SU-DHL-6 (cell line): ENCODE results near the gene SPX.

Experiments
- H2AFZ ChIP-seq: fragments of 200-600 bp; sonication (generic); 2 replicates; pipeline ENCODE4 v1.6.1; 2014; ENCODE audit warnings: low read depth, mild to moderate bottlenecking, moderate library complexity, mixed read lengths, antibody characterized with exemption, low read length; ENCODE audit not compliant: severe bottlenecking
- H3F3A ChIP-seq: fragments of 200-600 bp; shearing (Covaris generic); 2 replicates; pipeline ENCODE4 v1.6.0; 2016; ENCODE audit warnings: antibody characterized with exemption, mild to moderate bottlenecking; ENCODE audit not compliant: insufficient read depth
- H3K27ac ChIP-seq: fragments of 200-600 bp; sonication (generic); 2 replicates; pipeline ENCODE4 v1.5.1; 2016; ENCODE audit warnings: low read depth, mild to moderate bottlenecking, low read length, moderate library complexity, mixed read lengths
- H3K27me3 ChIP-seq: fragments of 200-600 bp; sonication (generic), shearing (Covaris generic); 2 replicates; pipeline ENCODE4 v1.6.0; 2014; ENCODE audit warnings: mild to moderate bottlenecking, low read length
- H3K36me3 ChIP-seq: fragments of 200-600 bp; sonication (generic); 2 replicates; pipeline ENCODE4 v1.6.1; 2014; ENCODE audit warnings: mild to moderate bottlenecking, low read length, mixed read lengths
- H3K4me2 ChIP-seq: fragments of 300-600, 200-600 bp; shearing (Covaris generic), sonication (generic); 2 replicates; pipeline ENCODE4 v1.6.0; 2014; ENCODE audit warnings: low read length, low read depth, mild to moderate bottlenecking; ENCODE audit not compliant: poor library complexity, severe bottlenecking
- H3K4me3 ChIP-seq: fragments of 200-600 bp; sonication (generic); 2 replicates; pipeline ENCODE4 v1.5.1; 2014; ENCODE audit warnings: antibody characterized with exemption, low read length, mild to moderate bottlenecking, mixed read lengths; ENCODE audit not compliant: insufficient read depth, poor library complexity, severe bottlenecking
- H3K79me2 ChIP-seq: fragments of 200-600 bp; sonication (generic); 2 replicates; pipeline ENCODE4 v1.6.1; 2014; ENCODE audit warnings: mild to moderate bottlenecking, low read length, moderate library complexity; ENCODE audit not compliant: insufficient read depth
- H3K9ac ChIP-seq: fragments of 200-600 bp; sonication (generic); 2 replicates; pipeline ENCODE4 v1.7.0; 2014; ENCODE audit warnings: mild to moderate bottlenecking, low read length
- H3K9me2 ChIP-seq: fragments of 200-600 bp; sonication (generic); replicated peaks from 2 replicates; pipeline ENCODE4 v1.6.1; 2014; ENCODE audit warnings: low read length; ENCODE audit not compliant: insufficient read depth
- H3K9me3 ChIP-seq: fragments of 200-600 bp; sonication (generic); 2 replicates; pipeline ENCODE4 v1.6.1; 2014; ENCODE audit warnings: low read length, mixed read lengths; ENCODE audit not compliant: insufficient read depth
- H4K20me1 ChIP-seq: fragments of 200-600 bp; sonication (generic); 2 replicates; pipeline ENCODE4 v1.6.1; 2014; ENCODE audit warnings: low read depth, mild to moderate bottlenecking, antibody characterized with exemption, low read length, moderate library complexity, mixed read lengths
- EZH2phosphoT487 ChIP-seq: fragments of 200-600 bp; sonication (generic), shearing (Covaris generic); conservative IDR thresholded peaks from 2 replicates; pipeline ENCODE4 v1.6.1; 2018; ENCODE audit warnings: mild to moderate bottlenecking, antibody characterized with exemption, low read length, moderate library complexity, mixed read lengths
- TF ChIP-seq, protein P1 (sequence below): fragments of 200-600 bp; sonication (generic); IDR thresholded peaks from one replicate; pipeline ENCODE4 v1.5.1; 2017; ENCODE audit warnings: antibody characterized with exemption, mild to moderate bottlenecking, low read length, moderate library complexity; ENCODE audit not compliant: insufficient read depth, poor library complexity, severe bottlenecking

The SPX gene

DNA sequence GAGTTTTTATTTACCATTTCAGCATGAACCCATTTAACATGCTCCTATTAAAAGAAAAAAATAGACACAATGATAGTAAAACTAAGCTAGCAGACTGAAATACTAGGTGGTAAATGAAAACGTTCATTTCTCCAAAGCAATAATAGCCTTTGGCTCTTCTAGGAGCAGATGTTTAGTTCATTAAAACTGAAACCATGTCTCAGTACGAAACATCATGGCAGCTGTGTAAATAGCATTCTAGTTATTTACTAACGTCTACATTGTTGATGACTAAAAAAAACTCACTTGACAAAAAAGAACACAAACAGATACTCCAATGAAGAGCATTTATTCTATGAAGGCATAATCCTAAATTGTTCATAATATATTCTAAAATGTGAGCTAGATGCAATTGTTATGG is 42.6 kb upstream of the SPX start:
- Histone ChIP-seq H3K9me3 (no peaks in the 10 kb centered on the region), H4K20me1 (no peaks in the 10 kb centered on the region), H3K79me2 (no peaks in the 10 kb centered on the region), H3K27ac (no peak overlapping the region), H3K9me2 (no peaks in the 10 kb centered on the region), H2AFZ (no peak overlapping the region), H3F3A (no peaks in the 10 kb centered on the region), H3K36me3 (peaks cover 27% of the 10 kb centered on the region; the same call in 1 of the 2 replicates), H3K27me3 (no peaks in the 10 kb centered on the region), H3K9ac (no peak overlapping the region), H3K4me2 (no peak overlapping the region), H3K4me3 (no peak overlapping the region)
- no peak for TF ChIP-seq EZH2phosphoT487
- TF ChIP-seq, protein P1, sequence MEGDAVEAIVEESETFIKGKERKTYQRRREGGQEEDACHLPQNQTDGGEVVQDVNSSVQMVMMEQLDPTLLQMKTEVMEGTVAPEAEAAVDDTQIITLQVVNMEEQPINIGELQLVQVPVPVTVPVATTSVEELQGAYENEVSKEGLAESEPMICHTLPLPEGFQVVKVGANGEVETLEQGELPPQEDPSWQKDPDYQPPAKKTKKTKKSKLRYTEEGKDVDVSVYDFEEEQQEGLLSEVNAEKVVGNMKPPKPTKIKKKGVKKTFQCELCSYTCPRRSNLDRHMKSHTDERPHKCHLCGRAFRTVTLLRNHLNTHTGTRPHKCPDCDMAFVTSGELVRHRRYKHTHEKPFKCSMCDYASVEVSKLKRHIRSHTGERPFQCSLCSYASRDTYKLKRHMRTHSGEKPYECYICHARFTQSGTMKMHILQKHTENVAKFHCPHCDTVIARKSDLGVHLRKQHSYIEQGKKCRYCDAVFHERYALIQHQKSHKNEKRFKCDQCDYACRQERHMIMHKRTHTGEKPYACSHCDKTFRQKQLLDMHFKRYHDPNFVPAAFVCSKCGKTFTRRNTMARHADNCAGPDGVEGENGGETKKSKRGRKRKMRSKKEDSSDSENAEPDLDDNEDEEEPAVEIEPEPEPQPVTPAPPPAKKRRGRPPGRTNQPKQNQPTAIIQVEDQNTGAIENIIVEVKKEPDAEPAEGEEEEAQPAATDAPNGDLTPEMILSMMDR = no peak

GRCh38 chr12:21485998-21486397 is 40.1 kb upstream of the SPX start:
- Histone ChIP-seq H3K27ac (no peak overlapping the region), H3K27me3 (no peaks in the 10 kb centered on the region), H3K4me3 (no peak overlapping the region), H3K9me3 (no peaks in the 10 kb centered on the region), H3F3A (no peaks in the 10 kb centered on the region), H3K4me2 (no peak overlapping the region), H3K9me2 (no peaks in the 10 kb centered on the region), H3K9ac (no peak overlapping the region), H3K36me3 (peaks cover 35% of the 10 kb centered on the region; the same call in 1 of the 2 replicates), H2AFZ (no peak overlapping the region), H3K79me2 (no peaks in the 10 kb centered on the region), H4K20me1 (no peaks in the 10 kb centered on the region)
- no peak for TF ChIP-seq EZH2phosphoT487
- TF ChIP-seq, protein P1 = no peak

GRCh38 chr12:21499765-21500164 is 26.3 kb upstream of the SPX start:
- Histone ChIP-seq H3K27me3 (no peaks in the 10 kb centered on the region), H3K9me3 (no peaks in the 10 kb centered on the region), H3F3A (no peaks in the 10 kb centered on the region), H3K9ac (peak overlapping the region; percentile 97), H3K4me2 (peak overlapping the region; percentile 95), H2AFZ (no peak overlapping the region), H3K79me2 (peaks cover 56% of the 10 kb centered on the region), H3K36me3 (peaks cover 16% of the 10 kb centered on the region), H3K27ac (no peak overlapping the region), H4K20me1 (no peaks in the 10 kb centered on the region), H3K4me3 (peak overlapping the region; percentile 99), H3K9me2 (no peaks in the 10 kb centered on the region)
- no peak for TF ChIP-seq EZH2phosphoT487
- TF ChIP-seq, protein P1 = no peak
